Body of pancreas (tissue), 4 donors: ENCODE results near the gene CRBN. TPM values are rescaled to one million over a fixed set of nuclear protein-coding genes. Genes with fewer than 3 reads are reported as not detected.

Experiments used
- ATAC-seq: fragments of 150-250 bp; one replicate; pipeline ENCODE4 v1.9.1; 2016
- DNase-seq, 4 donors: peaks; one replicate each; pipeline ENCODE4 v3.0.0-alpha.2; 2019
- H3K27ac ChIP-seq, 4 donors: fragments of 200-600 bp; sonication (generic); 1 replicate in 3 of 4; 2 replicates in 1 of 4; pipeline versions ENCODE4 v1.5.1 to v1.6.1; 2016 to 2019; ENCODE audit warnings: mild to moderate bottlenecking in 1 of 4, mixed read lengths in 1 of 4, moderate library complexity in 1 of 4
- H3K27me3 ChIP-seq, 2 donors: fragments of 200-600 bp; sonication (generic); one replicate each; pipeline ENCODE4 v1.6.0; 2016; ENCODE audit warnings: mild to moderate bottlenecking in 1 of 2
- H3K36me3 ChIP-seq, 2 donors: fragments of 200-600 bp; sonication (generic); replicated peaks in 1 of 2; 2 replicates each; pipeline ENCODE4 v1.5.1; 2016; ENCODE audit warnings: low read depth in 2 of 2; ENCODE audit not compliant: insufficient read depth in 1 of 2
- H3K4me1 ChIP-seq: fragments of 200-600 bp; sonication (generic); one replicate; pipeline ENCODE4 v1.6.0; 2016
- H3K4me3 ChIP-seq, 2 donors: fragments of 200-600 bp; sonication (generic); 1 replicate in 1 of 2; 2 replicates in 1 of 2; pipeline ENCODE4 v1.5.1; 2016 to 2019
- H3K9me3 ChIP-seq, 3 donors: fragments of 200-600 bp; sonication (generic); 1 replicate in 2 of 3; 2 replicates in 1 of 3; pipeline ENCODE4 v1.5.1; 2016
- POLR2A ChIP-seq, 3 donors: fragments of 450-650 bp; IDR thresholded peaks; one replicate each; pipeline ENCODE4 v1.6.1; 2016; ENCODE audit warnings: antibody characterized with exemption in 3 of 3, mild to moderate bottlenecking in 2 of 3
- WGBS, 2 donors: methylation state at CpG; one replicate each; pipeline ENCODE4 v1.1.5; 2017; 5-methylcytosine and 5-hydroxymethylcytosine counted together
- intact Hi-C: fragments of 100-400 bp; cut with DNase I; formaldehyde crosslinking; loops from one replicate; pipeline ENCODE4 v1.15.1; 2023
- total RNA-seq, 2 donors: library from RNA; depleted of rRNA; stranded (reverse); fragments of >200 nt; gene quantifications; one replicate each; pipeline ENCODE4 v1.1.0, GENCODE V29; 2016
- TF ChIP-seq, protein P1 (sequence below), 7 experiments: fragments of 450-650 bp in 4 of 7; fragments of 200-600 bp in 3 of 7; sonication (generic) in 3 of 7; IDR thresholded peaks; one replicate each; pipeline ENCODE4 v1.5.1; 2016 to 2019; ENCODE audit warnings: antibody characterized with exemption in 7 of 7

The CRBN gene
- total RNA-seq, result 10 to 100 TPM; 33.9 to 37.9 TPM

DNA sequence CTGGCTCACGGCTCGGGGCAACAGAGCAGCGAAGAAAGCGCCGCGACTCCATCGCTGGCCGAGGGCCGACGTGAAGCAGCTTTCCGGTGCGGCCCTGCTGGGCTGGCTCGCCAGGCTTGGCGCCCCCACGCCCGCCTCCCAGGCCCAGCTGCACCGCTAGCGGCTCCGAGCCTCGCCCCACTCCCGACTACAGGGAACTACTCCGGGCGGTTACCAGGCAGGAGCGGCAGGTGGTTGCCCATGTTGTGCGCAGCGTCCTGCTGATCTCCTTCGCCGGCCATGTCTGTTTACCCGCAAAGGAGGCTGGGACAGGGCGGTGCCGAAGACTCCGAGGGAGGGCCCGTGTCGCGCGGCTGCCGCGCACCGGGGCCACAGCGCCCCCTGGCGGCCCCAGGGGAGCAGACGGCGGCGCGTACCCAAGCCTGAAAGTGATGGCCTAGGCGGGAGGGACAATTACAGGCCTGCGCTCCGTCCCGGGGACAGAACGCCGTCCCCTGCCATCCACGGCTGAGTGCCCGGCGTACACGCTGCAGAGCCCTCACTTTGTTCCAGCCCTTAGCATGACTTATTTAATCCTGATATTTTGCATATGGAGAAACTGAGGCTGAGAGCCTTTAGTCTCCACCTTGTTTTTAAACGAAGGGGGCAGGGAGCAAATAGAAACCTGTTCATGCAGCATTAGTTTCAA, at the start of gene CRBN:
Gene CRBN, minus strand, starts transcription at position 285 of the 688 bp plus-strand sequence. Its CDS starts 4 bp downstream, at position 281.
- H3K4me1 ChIP-seq, result peaks cover 19% of the 10 kb centered on the region
- peak within 1 kb of the TSS; percentile 78 to 91 for H3K4me3 ChIP-seq
- intact Hi-C loops, result no loop called here
- TF ChIP-seq, protein P1, sequence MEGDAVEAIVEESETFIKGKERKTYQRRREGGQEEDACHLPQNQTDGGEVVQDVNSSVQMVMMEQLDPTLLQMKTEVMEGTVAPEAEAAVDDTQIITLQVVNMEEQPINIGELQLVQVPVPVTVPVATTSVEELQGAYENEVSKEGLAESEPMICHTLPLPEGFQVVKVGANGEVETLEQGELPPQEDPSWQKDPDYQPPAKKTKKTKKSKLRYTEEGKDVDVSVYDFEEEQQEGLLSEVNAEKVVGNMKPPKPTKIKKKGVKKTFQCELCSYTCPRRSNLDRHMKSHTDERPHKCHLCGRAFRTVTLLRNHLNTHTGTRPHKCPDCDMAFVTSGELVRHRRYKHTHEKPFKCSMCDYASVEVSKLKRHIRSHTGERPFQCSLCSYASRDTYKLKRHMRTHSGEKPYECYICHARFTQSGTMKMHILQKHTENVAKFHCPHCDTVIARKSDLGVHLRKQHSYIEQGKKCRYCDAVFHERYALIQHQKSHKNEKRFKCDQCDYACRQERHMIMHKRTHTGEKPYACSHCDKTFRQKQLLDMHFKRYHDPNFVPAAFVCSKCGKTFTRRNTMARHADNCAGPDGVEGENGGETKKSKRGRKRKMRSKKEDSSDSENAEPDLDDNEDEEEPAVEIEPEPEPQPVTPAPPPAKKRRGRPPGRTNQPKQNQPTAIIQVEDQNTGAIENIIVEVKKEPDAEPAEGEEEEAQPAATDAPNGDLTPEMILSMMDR (IDR thresholded peaks at IDR 0.05), result peak; percentile 90 to 100 (median 98)
- TF ChIP-seq POLR2A (IDR thresholded peaks at IDR 0.05), result peak; percentile 64 to 86 (median 83)
- no peaks in the 10 kb centered on the region for H3K9me3 ChIP-seq
- ATAC-seq, result peak; percentile 99
- H3K27me3 ChIP-seq, result no peaks in the 10 kb centered on the region
- no peaks in the 10 kb centered on the region for H3K36me3 ChIP-seq
- DNase-seq, result peak; percentile 84 to 94 (median 86)
- peak within 1 kb of the TSS in 2 of 4 donors; percentile 72 to 81 for H3K27ac ChIP-seq
- 0 to 1% methylated on average over 49 to 56 of the region's 56 CpGs for WGBS, 2 donors

DNA sequence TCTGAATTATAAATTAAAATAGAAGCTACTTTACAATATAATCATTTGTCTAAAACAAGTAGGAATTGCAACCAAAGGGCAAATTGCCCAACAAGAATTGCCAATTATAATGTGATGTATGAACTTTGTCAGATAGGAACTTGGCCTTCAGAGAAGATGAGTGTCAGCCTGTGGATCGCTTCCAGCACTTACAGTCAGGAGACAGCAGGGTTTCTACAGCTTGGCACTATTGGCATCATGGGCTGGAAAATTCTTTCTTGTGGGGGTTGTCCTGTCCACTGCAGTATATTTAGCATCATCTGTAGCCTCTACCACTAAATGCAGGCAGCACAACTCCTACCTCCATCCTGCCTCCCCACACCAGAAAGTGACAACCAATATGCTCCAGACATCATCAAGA, 48.1 kb upstream of the CRBN start:
- DNase-seq (no peak), ATAC-seq (no peak)
- TF ChIP-seq, protein P1 (IDR thresholded peaks at IDR 0.05), result no peak
- TF ChIP-seq POLR2A (IDR thresholded peaks at IDR 0.05), result no peak
- no peak overlapping the region for H3K4me3 ChIP-seq
- no peaks in the 10 kb centered on the region for H3K4me1 ChIP-seq
- intact Hi-C loops, result no loop called here
- peaks cover 0 to 9% (median 0%) of the 10 kb centered on the region in 3 donors for H3K9me3 ChIP-seq
- no peaks in the 10 kb centered on the region for H3K36me3 ChIP-seq
- no peaks in the 10 kb centered on the region for H3K27me3 ChIP-seq
- WGBS, 2 donors, result 0 to 80% methylated on average over 1 of the region's 1 CpG
- H3K27ac ChIP-seq, result no peak overlapping the region

DNA sequence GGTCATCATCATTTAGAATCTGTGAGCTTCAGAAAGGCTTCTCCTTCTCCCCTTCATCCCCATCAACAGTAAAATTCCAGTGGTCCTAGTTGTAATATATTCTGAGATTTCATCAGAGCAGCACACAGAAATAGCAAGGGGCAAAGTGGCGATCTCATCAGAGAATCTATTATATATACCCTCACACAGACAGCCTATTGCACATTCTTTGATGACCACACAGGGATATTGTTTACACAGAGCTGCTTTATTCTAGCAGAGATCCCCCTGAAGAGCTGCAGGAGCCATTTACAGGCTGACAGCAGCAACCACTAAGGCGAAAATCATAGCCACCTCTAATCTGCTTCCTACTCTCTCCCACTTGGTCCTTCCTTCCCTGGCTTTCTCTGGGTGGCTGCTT, 42.0 kb upstream of the CRBN start:
- ATAC-seq, result no peak
- Histone ChIP-seq H3K27ac (no peak overlapping the region), H3K4me3 (no peak overlapping the region), H3K27me3 (no peaks in the 10 kb centered on the region), H3K9me3 (no peaks in the 10 kb centered on the region), H3K4me1 (no peaks in the 10 kb centered on the region), H3K36me3 (no peaks in the 10 kb centered on the region)
- 64 to 67% methylated on average over 2 of the region's 2 CpGs for WGBS, 2 donors
- DNase-seq, result no peak
- intact Hi-C loops, result no loop called here
- no peak for TF ChIP-seq POLR2A (IDR thresholded peaks at IDR 0.05)
- TF ChIP-seq, protein P1 (IDR thresholded peaks at IDR 0.05), result no peak

DNA sequence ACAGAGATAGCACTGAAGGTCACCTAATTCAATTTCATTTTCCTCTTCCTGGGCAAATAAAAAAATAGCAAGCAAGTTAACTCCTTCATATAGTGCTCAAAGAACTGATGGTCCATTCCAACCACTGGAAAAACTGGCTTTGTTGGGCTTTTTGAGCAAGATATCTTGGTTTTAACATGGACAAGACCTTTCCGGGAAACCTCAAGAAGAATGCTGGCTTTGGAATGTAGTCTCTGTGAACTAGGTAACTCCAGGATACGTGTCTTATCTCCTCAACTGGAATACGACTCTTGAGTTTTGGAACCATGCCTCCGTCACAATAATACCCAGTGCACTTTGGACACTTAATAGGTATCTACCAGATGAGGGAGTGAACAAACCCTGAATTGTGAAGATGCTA, 36.9 kb upstream of the CRBN start:
- no peaks in the 10 kb centered on the region for H3K9me3 ChIP-seq
- TF ChIP-seq POLR2A (IDR thresholded peaks at IDR 0.05), result no peak
- intact Hi-C loops, result no loop called here
- H3K27ac ChIP-seq, result no peak overlapping the region
- H3K36me3 ChIP-seq, result no peaks in the 10 kb centered on the region
- DNase-seq (no peak), ATAC-seq (no peak)
- WGBS, 2 donors, result 46 to 47% methylated on average over 4 of the region's 4 CpGs
- no peak overlapping the region for H3K4me3 ChIP-seq
- H3K4me1 ChIP-seq, result no peaks in the 10 kb centered on the region
- H3K27me3 ChIP-seq, result no peaks in the 10 kb centered on the region

DNA sequence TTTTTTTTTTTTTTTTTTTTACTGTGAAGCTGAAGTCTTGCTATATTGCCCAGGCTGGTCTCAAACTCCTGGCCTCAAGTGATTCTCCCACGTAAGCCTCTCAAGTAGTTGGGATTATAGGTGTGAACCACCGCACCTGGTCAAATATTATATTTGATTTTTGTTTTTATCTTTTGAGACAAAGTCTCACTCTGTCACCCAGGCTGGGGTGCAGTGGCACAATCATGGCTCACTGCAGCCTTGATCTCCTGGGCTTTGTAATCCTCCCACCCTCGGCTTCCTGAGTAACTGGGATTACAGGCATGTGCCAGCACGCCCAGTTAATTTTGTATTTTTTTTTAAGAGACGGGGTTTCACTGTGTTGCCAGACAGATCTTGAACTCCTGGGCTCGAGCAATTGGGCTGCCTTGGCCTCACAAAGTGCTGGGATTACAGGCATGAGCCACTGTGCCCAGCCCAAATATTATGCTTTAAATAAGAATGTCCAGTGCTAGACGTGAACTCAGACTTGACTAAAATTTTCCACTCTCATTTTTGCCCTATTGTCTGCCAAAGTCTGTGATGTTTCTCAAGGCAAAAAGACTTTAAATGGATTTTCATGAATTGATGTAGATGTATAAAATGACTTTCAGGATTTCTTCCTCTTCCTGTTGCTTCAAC, 33.4 kb upstream of the CRBN start:
- intact Hi-C loops, result no loop called here
- peak; percentile 27 for ATAC-seq
- H3K4me3 ChIP-seq, result no peak overlapping the region
- H3K4me1 ChIP-seq, result no peaks in the 10 kb centered on the region
- no peaks in the 10 kb centered on the region for H3K27me3 ChIP-seq
- peak in 3 of 4 donors; percentile 11 to 24 (median 21) for DNase-seq
- H3K27ac ChIP-seq, result no peak overlapping the region
- H3K36me3 ChIP-seq, result no peaks in the 10 kb centered on the region
- WGBS, 2 donors, result 33 to 34% methylated on average over 7 of the region's 7 CpGs
- TF ChIP-seq POLR2A (IDR thresholded peaks at IDR 0.05), result no peak
- TF ChIP-seq, protein P1 (IDR thresholded peaks at IDR 0.05), result no peak
- no peaks in the 10 kb centered on the region for H3K9me3 ChIP-seq
